T-helper 17 cell (primary cell): ENCODE results near the gene NDUFAF5. TPM values are rescaled to one million over a fixed set of nuclear protein-coding genes. Genes with fewer than 3 reads are reported as not detected.
"Not testable (repeated sequence)": the region's sequence is repeated elsewhere in the genome, so short reads cannot be mapped to it uniquely, and the experiment has no call there.

Experiments
- ATAC-seq: fragments of 150-1000 bp; cut with Tn5 transposase; 2 replicates; pipeline ENCODE4 v1.10.0; 2021; ENCODE audit warnings: mild to moderate bottlenecking, moderate library complexity
- DNase-seq, 3 donors: peaks; one replicate each; pipeline versions ENCODE4 v3.0.0 to v3.0.0-alpha.2; 2020 to 2021
- H3K9me3 ChIP-seq: one replicate; pipeline ENCODE4 v1.7.0; 2013; ENCODE audit warnings: low read length, mild to moderate bottlenecking; ENCODE audit not compliant: control insufficient read depth, poor library complexity, severe bottlenecking
- H3K27ac Mint-ChIP-seq: one replicate; pipeline ENCODE4 v1.8.0; 2022; ENCODE audit warnings: mild to moderate bottlenecking, moderate library complexity, mixed read lengths
- H3K27me3 Mint-ChIP-seq: one replicate; pipeline ENCODE4 v1.8.0; 2022; ENCODE audit warnings: mixed read lengths
- H3K36me3 Mint-ChIP-seq: one replicate; pipeline ENCODE4 v1.8.0; 2022; ENCODE audit warnings: low read depth, mixed read lengths
- H3K4me1 Mint-ChIP-seq: one replicate; pipeline ENCODE4 v1.8.0; 2022; ENCODE audit warnings: mild to moderate bottlenecking, mixed read lengths
- H3K4me3 Mint-ChIP-seq: one replicate; pipeline ENCODE4 v1.8.0; 2022; ENCODE audit warnings: mild to moderate bottlenecking, moderate library complexity, mixed read lengths
- total RNA-seq, 4 donors: library from RNA in 2 of 4; stranded (reverse) in 2 of 4; gene quantifications; one replicate each; pipeline ENCODE4 v1.2.3 and lab custom pipeline; 2022 to 2026

Gene NDUFAF5
- total RNA-seq, 2 donors from 2014 or later: 30.9 to 55.4 TPM

DNA sequence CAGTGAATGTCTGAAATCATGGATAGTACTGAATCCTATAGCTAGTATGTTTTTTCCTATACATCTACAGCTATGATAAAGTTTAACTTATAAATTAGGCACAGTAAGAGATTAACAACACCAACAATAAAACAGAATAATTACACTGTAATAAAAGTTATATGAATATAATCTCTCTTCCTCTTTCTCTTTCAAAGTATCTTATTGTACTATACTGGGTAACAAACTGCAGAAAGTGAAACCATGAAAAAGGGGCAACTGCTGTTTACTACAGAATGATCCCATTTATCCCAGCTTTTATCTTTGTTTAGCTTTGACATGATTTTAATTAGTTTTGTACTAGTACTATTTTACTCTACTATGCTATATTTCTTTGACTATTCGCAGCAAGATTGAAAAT lies 25.9 kb upstream of the NDUFAF5 start:
- no peak overlapping the region for H3K4me3 Mint-ChIP-seq
- H3K4me1 Mint-ChIP-seq: peaks cover 3% of the 10 kb centered on the region
- peaks cover 6% of the 10 kb centered on the region for H3K36me3 Mint-ChIP-seq
- no peak for ATAC-seq
- DNase-seq: no peak
- H3K27me3 Mint-ChIP-seq: no peaks in the 10 kb centered on the region
- H3K27ac Mint-ChIP-seq: no peak overlapping the region
- no peaks in the 10 kb centered on the region for H3K9me3 ChIP-seq

DNA sequence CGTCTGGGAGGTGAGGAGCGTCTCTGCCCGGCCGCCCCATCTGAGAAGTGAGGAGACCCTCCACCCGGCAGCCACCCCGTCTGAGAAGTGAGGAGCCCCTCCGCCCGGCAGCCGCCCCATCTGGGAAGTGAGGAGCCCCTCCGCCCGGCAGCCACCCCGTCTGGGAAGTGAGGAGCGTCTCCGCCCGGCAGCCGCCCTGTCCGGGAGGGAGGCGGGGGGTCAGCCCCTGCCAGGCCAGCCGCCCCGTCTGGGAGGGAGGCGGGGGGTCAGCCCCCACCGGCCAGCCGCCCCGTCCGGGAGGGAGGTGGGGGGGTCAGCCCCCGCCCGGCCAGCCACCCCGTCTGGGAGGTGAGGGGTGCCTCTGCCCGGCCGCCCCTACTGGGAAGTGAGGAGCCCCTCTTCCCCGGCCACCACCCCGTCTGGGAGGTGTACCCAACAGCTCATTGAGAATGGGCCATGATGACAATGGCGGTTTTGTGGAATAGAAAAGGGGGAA lies 24.3 kb upstream of the NDUFAF5 start:
- not testable (repeated sequence) for H3K4me3 Mint-ChIP-seq, DNase-seq, H3K27me3 Mint-ChIP-seq, H3K9me3 ChIP-seq, H3K27ac Mint-ChIP-seq, ATAC-seq, H3K4me1 Mint-ChIP-seq, H3K36me3 Mint-ChIP-seq

DNA sequence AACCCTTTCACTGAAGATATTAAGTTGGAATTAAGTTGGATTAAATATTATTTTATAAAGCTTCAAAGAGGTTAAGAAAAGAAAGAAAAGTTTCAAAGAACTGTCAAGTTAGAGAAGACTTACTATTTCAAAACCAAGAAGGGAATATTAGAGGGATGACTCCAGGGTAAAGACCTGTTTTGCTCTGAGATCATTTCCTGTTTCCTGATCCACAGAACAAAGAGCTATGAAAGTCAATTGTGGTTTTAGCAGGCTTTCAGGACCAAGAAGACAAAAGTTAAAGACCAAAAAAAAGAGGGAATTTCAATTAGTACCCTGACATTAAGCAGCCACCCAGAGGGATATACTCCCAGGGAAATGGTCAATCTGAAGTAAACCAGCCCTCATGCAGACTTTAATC lies 19.5 kb upstream of the NDUFAF5 start:
- H3K4me1 Mint-ChIP-seq: peaks cover 2% of the 10 kb centered on the region
- ATAC-seq: no peak
- H3K27ac Mint-ChIP-seq: no peak overlapping the region
- H3K9me3 ChIP-seq: no peaks in the 10 kb centered on the region
- peaks cover 11% of the 10 kb centered on the region for H3K36me3 Mint-ChIP-seq
- H3K27me3 Mint-ChIP-seq: no peaks in the 10 kb centered on the region
- no peak for DNase-seq
- no peak overlapping the region for H3K4me3 Mint-ChIP-seq

DNA sequence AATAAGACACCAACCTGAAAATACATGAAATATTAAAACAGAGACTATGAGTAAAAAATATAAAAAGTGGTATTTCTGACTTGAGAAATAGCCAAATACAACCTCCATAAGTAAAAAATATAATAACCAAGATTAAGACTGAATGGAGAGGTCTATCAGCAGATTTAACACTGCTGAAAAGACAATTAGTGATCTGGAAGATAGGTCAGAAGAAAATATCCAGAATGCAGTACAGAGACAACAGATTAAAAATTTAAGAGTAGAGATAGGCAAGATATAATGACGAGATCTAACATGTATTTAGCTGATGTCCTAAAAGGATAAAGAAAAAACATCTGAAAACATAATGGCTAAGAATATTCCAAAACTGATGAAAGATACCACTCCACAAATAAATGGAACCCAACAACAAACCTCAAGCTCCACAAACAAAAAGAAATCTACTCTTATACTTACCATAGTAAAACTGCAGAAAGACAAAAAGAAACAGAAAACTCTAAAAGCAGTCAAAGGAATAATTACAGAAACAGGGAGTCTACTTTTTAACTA lies 18.9 kb upstream of the NDUFAF5 start:
- DNase-seq: no peak
- no peak overlapping the region for H3K27ac Mint-ChIP-seq
- H3K4me3 Mint-ChIP-seq: no peak overlapping the region
- no peak for ATAC-seq
- H3K36me3 Mint-ChIP-seq: peaks cover 11% of the 10 kb centered on the region
- H3K4me1 Mint-ChIP-seq: peaks cover 2% of the 10 kb centered on the region
- H3K27me3 Mint-ChIP-seq: no peaks in the 10 kb centered on the region
- H3K9me3 ChIP-seq: no peaks in the 10 kb centered on the region

DNA sequence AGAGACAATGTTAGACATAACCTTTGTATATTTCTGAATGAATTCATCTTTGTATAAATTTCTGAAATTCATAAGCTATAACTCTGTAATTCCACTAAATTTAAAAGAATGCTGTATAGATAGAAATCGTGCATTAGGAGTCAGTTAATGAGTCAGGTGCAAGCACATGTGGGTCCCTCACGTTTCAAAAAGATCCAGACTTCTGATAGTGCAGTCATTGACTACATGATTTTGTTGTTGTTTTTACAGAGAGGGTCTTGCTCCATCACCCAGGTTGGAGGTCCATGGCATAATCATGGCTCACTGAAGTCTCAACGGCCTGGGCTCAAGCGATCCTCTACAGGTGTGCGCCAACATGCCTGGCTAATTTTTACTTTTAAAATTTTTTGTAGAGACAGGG lies 14.7 kb upstream of the NDUFAF5 start:
- Mint-ChIP-seq H3K36me3 (peaks cover 13% of the 10 kb centered on the region), H3K27me3 (no peaks in the 10 kb centered on the region), H3K4me1 (no peaks in the 10 kb centered on the region), H3K4me3 (no peak overlapping the region), H3K27ac (no peak overlapping the region)
- ATAC-seq (no peak), DNase-seq (no peak)
- no peaks in the 10 kb centered on the region for H3K9me3 ChIP-seq

DNA sequence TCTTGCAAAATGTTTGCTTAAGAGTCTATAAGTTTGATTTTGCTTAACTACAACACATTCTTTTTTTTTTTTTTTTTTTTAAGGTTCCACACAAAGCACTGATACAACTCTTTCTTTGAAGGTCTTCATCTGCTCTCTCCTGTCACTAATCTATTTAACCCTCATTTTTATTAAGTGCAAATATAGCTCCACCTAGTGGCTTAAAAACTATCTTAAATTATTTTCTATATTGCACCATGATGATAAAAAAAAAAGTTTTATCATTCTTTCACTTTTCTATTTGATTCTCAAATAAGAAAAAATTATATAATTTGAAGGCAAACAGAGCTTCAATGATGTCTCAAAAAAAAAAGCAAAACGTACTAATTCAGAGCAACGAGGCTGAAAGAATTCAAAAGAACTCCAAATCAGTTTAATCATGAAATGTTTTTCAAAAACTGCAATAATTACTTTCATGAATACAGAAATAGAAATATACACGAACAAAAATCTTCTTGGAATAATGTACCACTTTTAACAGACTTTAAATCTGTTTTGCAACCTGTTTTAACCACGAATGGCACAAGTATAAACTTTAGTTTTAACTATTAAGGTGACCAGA lies 12.9 kb upstream of the NDUFAF5 start:
- peaks cover 13% of the 10 kb centered on the region for H3K36me3 Mint-ChIP-seq

DNA sequence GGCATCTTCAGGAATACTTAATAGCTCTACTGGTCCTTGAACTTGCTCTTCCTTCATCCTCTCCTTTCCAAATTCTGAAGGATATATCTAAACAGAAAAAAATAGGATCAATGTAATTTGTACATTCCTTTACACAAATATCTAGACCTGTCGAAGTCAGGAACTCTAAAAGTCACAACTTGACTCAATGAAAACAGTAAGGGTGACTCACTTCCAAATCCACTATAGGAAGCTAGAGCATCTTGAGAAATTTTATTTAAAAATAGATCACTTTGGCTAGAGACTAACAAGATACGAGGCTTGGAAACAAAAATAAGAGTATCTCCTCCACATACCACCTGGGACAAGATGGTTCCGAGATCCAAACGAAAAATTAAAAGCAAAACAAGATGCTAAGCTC lies 12.3 kb upstream of the NDUFAF5 start:
- H3K27ac Mint-ChIP-seq: peak overlapping the region; percentile 68
- peaks cover 16% of the 10 kb centered on the region for H3K36me3 Mint-ChIP-seq
- no peaks in the 10 kb centered on the region for H3K9me3 ChIP-seq
- H3K4me1 Mint-ChIP-seq: peaks cover 12% of the 10 kb centered on the region
- DNase-seq (no peak), ATAC-seq (no peak)
- no peak overlapping the region for H3K4me3 Mint-ChIP-seq
- no peaks in the 10 kb centered on the region for H3K27me3 Mint-ChIP-seq

More for the DNA sequence above, 12.9 kb upstream of the NDUFAF5 start:
- no peaks in the 10 kb centered on the region for H3K27me3 Mint-ChIP-seq
- H3K4me1 Mint-ChIP-seq: peaks cover 8% of the 10 kb centered on the region
- H3K4me3 Mint-ChIP-seq: no peak overlapping the region
- DNase-seq: no peak
- no peaks in the 10 kb centered on the region for H3K9me3 ChIP-seq
- peak overlapping the region; percentile 68 for H3K27ac Mint-ChIP-seq
- ATAC-seq: no peak

DNA sequence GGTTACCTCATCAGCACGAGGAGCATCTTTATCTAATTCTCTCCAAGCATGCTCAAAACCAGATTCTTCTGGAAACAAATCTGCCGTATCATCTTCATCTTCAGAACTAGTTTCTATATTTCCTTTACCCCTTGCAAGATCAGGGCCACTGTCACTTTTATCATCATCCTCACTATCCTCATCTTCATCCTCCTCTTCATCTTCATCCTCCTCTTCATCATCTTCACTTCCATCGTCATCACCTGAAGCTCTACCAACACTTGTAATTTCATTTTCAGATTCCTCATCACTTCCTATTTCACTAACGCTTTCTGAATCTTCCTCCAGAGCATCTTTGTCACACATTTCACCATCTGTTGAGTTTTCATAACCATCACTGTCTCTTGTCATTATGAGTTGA lies 9.0 kb upstream of the NDUFAF5 start:
- Mint-ChIP-seq H3K4me3 (no peak overlapping the region), H3K27me3 (no peaks in the 10 kb centered on the region), H3K27ac (peak overlapping the region; percentile 81), H3K4me1 (peaks cover 17% of the 10 kb centered on the region), H3K36me3 (peaks cover 14% of the 10 kb centered on the region)
- ATAC-seq: no peak
- DNase-seq: no peak
- H3K9me3 ChIP-seq: no peaks in the 10 kb centered on the region

DNA sequence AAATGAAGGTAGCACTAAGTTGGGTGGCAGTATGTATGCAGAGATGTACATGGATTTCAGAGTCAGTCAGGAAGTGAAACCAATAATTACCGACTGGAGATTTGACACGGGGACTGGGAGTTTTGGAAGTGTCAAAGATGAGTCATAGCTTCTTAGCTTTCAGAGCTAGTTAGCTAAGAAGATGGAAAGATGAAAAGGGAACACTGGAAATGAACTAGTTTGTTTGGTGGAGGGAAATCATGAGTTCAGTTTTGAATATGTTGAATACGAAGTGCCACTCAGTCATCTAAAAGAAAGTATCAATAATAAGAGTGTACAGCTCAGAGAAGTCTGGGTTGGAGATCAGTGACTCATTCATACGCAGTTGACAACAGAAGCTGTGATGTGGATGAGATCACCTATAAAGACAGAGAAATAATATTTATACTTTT lies 7.6 kb upstream of the NDUFAF5 start:
- no peaks in the 10 kb centered on the region for H3K27me3 Mint-ChIP-seq
- peak overlapping the region; percentile 81 for H3K27ac Mint-ChIP-seq
- peaks cover 16% of the 10 kb centered on the region for H3K36me3 Mint-ChIP-seq
- H3K4me1 Mint-ChIP-seq: peaks cover 19% of the 10 kb centered on the region
- H3K9me3 ChIP-seq: no peaks in the 10 kb centered on the region
- ATAC-seq (peak; percentile 37), DNase-seq (no peak)
- H3K4me3 Mint-ChIP-seq: peak overlapping the region; percentile 53

DNA sequence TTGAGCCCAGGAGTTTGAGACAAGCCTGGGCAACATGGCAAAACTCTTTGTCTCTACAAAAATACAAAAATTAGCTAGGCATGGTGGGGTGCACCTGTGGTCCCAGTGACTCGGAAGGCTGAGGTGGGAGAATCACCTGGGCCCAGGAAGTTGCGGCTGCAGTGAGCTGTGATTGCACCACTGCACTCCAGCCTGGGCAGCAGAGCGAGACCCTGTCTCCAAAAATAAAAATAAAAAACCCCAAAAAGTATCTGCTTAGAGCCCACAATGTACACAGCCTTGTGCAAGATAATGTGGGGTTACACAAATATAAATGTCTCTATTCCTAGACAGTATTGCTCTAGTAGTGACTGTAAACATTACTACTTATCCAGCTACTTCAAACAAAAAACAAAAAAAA lies 6.0 kb upstream of the NDUFAF5 start:
- H3K36me3 Mint-ChIP-seq: peaks cover 14% of the 10 kb centered on the region
- DNase-seq: no peak
- peaks cover 22% of the 10 kb centered on the region for H3K4me1 Mint-ChIP-seq
- no peaks in the 10 kb centered on the region for H3K27me3 Mint-ChIP-seq
- H3K9me3 ChIP-seq: no peaks in the 10 kb centered on the region
- H3K27ac Mint-ChIP-seq: no peak overlapping the region
- no peak overlapping the region for H3K4me3 Mint-ChIP-seq
- no peak for ATAC-seq

DNA sequence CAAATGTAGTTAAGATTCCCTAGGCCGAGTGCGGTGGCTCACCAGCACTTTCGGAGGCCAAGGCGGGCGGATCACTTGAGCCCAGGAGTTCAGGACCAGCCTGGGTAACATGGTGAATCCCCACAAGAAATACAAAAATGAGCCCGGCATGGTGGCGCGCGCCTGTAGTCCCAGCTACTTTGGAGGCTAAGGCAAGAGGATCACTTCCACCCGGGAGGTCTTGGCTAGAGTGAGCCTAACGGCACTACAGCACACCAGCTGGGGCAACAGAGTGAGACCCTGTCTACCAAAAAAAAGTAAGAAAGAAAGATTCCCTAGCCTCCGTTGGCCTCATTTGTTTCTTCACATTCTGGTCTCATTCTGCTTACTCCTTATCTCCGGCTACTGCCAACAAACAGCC lies 1.3 kb upstream of the NDUFAF5 start:
- H3K9me3 ChIP-seq: no peaks in the 10 kb centered on the region
- ATAC-seq (no peak), DNase-seq (no peak)
- no peaks in the 10 kb centered on the region for H3K27me3 Mint-ChIP-seq
- peak overlapping the region; percentile 99 for H3K27ac Mint-ChIP-seq
- H3K4me1 Mint-ChIP-seq: peaks cover 33% of the 10 kb centered on the region
- peak overlapping the region; percentile 5 for H3K4me3 Mint-ChIP-seq
- peaks cover 8% of the 10 kb centered on the region for H3K36me3 Mint-ChIP-seq

DNA sequence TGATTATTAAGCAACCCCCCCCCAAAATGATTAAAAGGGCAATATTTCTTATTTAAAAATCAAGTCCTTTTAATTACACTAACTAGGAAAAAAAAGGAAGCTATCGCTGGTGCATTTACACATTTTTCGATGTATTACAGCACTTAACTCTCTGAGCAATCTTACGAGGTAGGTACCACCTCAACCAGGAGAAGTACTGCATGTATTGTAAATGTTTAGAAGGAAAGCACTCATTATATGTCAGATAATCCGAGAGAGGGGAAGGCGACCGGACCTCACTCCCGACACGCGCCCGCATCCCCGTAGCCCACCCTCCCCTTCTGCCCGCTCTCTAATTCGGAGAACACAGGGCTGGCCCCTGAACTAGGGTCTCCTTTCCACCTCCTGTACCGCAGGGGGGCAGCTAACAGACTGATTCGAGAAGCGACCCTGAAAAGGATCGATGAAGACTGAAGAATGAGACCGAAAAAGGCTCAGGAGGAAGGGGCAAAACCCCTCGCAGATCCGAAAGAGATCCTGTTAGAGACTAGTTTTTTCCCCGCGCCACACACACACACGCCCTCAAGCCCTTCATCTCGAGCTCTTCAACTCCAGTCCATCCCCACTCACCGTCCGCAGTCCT lies 446 bp upstream of the NDUFAF5 start:
- peaks cover 8% of the 10 kb centered on the region for H3K36me3 Mint-ChIP-seq

DNA sequence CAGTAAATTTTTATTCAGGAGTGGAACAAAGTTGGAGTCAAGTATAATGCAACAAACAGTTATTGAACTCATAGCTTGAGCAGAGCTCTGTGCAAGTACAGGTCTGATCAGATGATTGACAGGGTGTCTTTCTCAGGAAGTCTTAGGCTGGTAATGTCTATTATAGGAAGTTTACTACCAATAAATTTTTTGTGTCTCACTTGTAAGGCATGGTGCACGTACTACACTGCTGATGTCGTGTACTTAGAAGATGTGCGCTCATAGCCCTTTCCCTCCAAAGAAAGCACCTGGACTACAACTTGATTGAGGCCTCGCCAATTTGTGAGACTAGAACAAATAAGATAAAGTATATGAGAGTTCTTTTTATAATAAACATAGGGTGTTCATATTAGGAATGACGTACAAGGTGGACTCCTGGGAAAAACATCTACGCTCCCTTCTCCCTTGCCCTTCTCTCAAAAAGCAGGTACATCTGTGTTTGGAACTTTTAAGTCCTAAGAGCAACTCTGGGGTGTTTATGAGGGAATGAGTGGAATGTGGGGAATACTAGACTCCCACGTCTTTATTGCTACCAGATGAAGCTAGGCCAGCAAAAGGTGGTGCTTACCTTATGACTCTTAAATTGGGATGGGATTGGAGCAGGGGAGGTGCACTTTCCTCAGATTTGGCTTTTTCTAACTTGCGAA lies 1.5 kb downstream of the NDUFAF5 start:
- peak overlapping the region; percentile 99 for H3K27ac Mint-ChIP-seq

More for the DNA sequence above, 446 bp upstream of the NDUFAF5 start:
- no peaks in the 10 kb centered on the region for H3K27me3 Mint-ChIP-seq
- peak overlapping the region; percentile 99 for H3K4me3 Mint-ChIP-seq
- H3K9me3 ChIP-seq: no peaks in the 10 kb centered on the region
- peaks cover 31% of the 10 kb centered on the region for H3K4me1 Mint-ChIP-seq
- DNase-seq (no peak), ATAC-seq (peak; percentile 19)
- H3K27ac Mint-ChIP-seq: peak overlapping the region; percentile 99

More for the DNA sequence above, 1.5 kb downstream of the NDUFAF5 start:
- Mint-ChIP-seq H3K4me3 (peak overlapping the region; percentile 99), H3K36me3 (peaks cover 16% of the 10 kb centered on the region), H3K4me1 (peaks cover 41% of the 10 kb centered on the region), H3K27me3 (no peaks in the 10 kb centered on the region)
- ATAC-seq (no peak), DNase-seq (no peak)
- H3K9me3 ChIP-seq: no peaks in the 10 kb centered on the region
